Liver (tissue), 9 donors: ENCODE results near the gene SNRNP70. TPM values are rescaled to one million over a fixed set of nuclear protein-coding genes. Genes with fewer than 3 reads are reported as not detected.

Source experiments
- DNase-seq: peaks from one replicate; pipeline ENCODE4 v3.0.0-alpha.2; 2017; ENCODE audit warnings: low spot score
- H3K27ac ChIP-seq, 2 donors: one replicate each; pipeline ENCODE4 v1.7.0; 2013; ENCODE audit warnings: inconsistent platforms in 2 of 2, low read length in 2 of 2, control low read depth in 1 of 2, low read depth in 1 of 2, mild to moderate bottlenecking in 1 of 2
- H3K27me3 ChIP-seq, 4 donors: one replicate each; pipeline versions ENCODE4 v1.6.1 to v1.7.0; 2013; ENCODE audit warnings: low read length in 3 of 4, inconsistent platforms in 1 of 4, mild to moderate bottlenecking in 1 of 4, moderate library complexity in 1 of 4; ENCODE audit not compliant: control insufficient read depth in 4 of 4, insufficient read depth in 4 of 4
- H3K36me3 ChIP-seq, 4 donors: one replicate each; pipeline versions ENCODE4 v1.6.1 to v1.7.0; 2013; ENCODE audit warnings: low read length in 3 of 4, mild to moderate bottlenecking in 3 of 4, low read depth in 1 of 4, moderate library complexity in 1 of 4; ENCODE audit not compliant: control insufficient read depth in 4 of 4, insufficient read depth in 3 of 4
- H3K4me1 ChIP-seq, 4 donors: one replicate each; pipeline versions ENCODE4 v1.6.1 to v1.7.0; 2013; ENCODE audit warnings: low read length in 3 of 4, mild to moderate bottlenecking in 3 of 4, moderate library complexity in 1 of 4; ENCODE audit not compliant: control insufficient read depth in 4 of 4, insufficient read depth in 4 of 4
- H3K4me3 ChIP-seq, 3 donors: one replicate each; pipeline versions ENCODE4 v1.6.1 to v1.7.0; 2013; ENCODE audit warnings: low read length in 3 of 3, control low read depth in 1 of 3, low read depth in 1 of 3, mild to moderate bottlenecking in 1 of 3
- H3K9ac ChIP-seq, 2 donors: one replicate each; pipeline ENCODE4 v1.7.0; 2013; ENCODE audit warnings: low read length in 2 of 2, mild to moderate bottlenecking in 2 of 2, moderate library complexity in 2 of 2, control low read depth in 1 of 2, low read depth in 1 of 2
- H3K9me3 ChIP-seq, 4 donors: one replicate each; pipeline versions ENCODE4 v1.6.1 to v1.7.0; 2013; ENCODE audit warnings: low read length in 3 of 4; ENCODE audit not compliant: control insufficient read depth in 4 of 4
- ATF3 ChIP-seq: IDR thresholded peaks from 2 replicates; pipeline ENCODE4 v1.6.1; 2016; ENCODE audit warnings: antibody characterized with exemption
- CTCF ChIP-seq: fragments of 150-350 bp; IDR thresholded peaks from 2 replicates; pipeline ENCODE4 v1.5.1; 2017; ENCODE audit warnings: improper control_type of control experiment, low read depth, low read length; ENCODE audit not compliant: missing input control
- EGR1 ChIP-seq, 2 donors: IDR thresholded peaks; 2 replicates each; pipeline ENCODE4 v1.6.1; 2016 to 2018; ENCODE audit warnings: antibody characterized with exemption in 2 of 2, low read depth in 2 of 2
- FOXA1 ChIP-seq: IDR thresholded peaks from 2 replicates; pipeline ENCODE4 v1.6.1; 2016; ENCODE audit warnings: antibody characterized with exemption
- FOXA2 ChIP-seq: IDR thresholded peaks from 2 replicates; pipeline ENCODE4 v1.6.1; 2016; ENCODE audit warnings: antibody characterized with exemption
- GABPA ChIP-seq, 2 donors: IDR thresholded peaks in 1 of 2; conservative IDR thresholded peaks in 1 of 2; 2 replicates each; pipeline ENCODE4 v1.6.1; 2016; ENCODE audit warnings: antibody characterized with exemption in 2 of 2, mild to moderate bottlenecking in 1 of 2, moderate library complexity in 1 of 2
- HNF4A ChIP-seq, 2 donors: conservative IDR thresholded peaks; 2 replicates each; pipeline ENCODE4 v1.6.1; 2016; ENCODE audit warnings: antibody characterized with exemption in 2 of 2, mild to moderate bottlenecking in 2 of 2
- HNF4G ChIP-seq: IDR thresholded peaks from 2 replicates; pipeline ENCODE4 v1.6.1; 2016; ENCODE audit warnings: antibody characterized with exemption
- JUND ChIP-seq, 2 donors: IDR thresholded peaks; 2 replicates each; pipeline ENCODE4 v1.6.1; 2016; ENCODE audit warnings: antibody characterized with exemption in 2 of 2
- MAX ChIP-seq: IDR thresholded peaks from 2 replicates; pipeline ENCODE4 v1.6.1; 2016; ENCODE audit warnings: antibody characterized with exemption
- NR2F2 ChIP-seq: IDR thresholded peaks from 2 replicates; pipeline ENCODE4 v1.6.1; 2016; ENCODE audit warnings: antibody characterized with exemption
- REST ChIP-seq: IDR thresholded peaks from 2 replicates; pipeline ENCODE4 v1.6.1; 2016; ENCODE audit warnings: antibody characterized with exemption, mild to moderate bottlenecking
- RXRA ChIP-seq, 2 donors: IDR thresholded peaks; 2 replicates each; pipeline ENCODE4 v1.6.1; 2017 to 2018; ENCODE audit warnings: antibody characterized with exemption in 2 of 2, mild to moderate bottlenecking in 1 of 2
- TAF1 ChIP-seq: conservative IDR thresholded peaks from 2 replicates; pipeline ENCODE4 v1.6.1; 2016; ENCODE audit warnings: antibody characterized with exemption, mild to moderate bottlenecking
- YY1 ChIP-seq: IDR thresholded peaks from 2 replicates; pipeline ENCODE4 v1.6.1; 2016; ENCODE audit warnings: antibody characterized with exemption, mild to moderate bottlenecking
- ZBTB33 ChIP-seq: IDR thresholded peaks from 2 replicates; pipeline ENCODE4 v1.6.1; 2016; ENCODE audit warnings: antibody characterized with exemption
- WGBS: extraction: QIAGEN DNeasy Blood & Tissue Kit; methylation state at CpG from one replicate; pipeline ENCODE4 v1.1.7; 2013; 5-methylcytosine and 5-hydroxymethylcytosine counted together
- polyA plus RNA-seq, 2 donors: library from polyadenylated mRNA; stranded (reverse) in 1 of 2; unstranded in 1 of 2; fragments of 200-250 nt in 1 of 2; fragments of >200 nt in 1 of 2; fragmentation: Nextera tagmentation in 1 of 2; extraction: Ambion mirVana in 1 of 2; gene quantifications; one replicate each; pipeline versions ENCODE4 v1.2.1 to v1.2.3, GENCODE V29; 2013 to 2015
- total RNA-seq, 2 donors: library from RNA; depleted of rRNA; stranded (reverse); fragments of >200 nt; gene quantifications; one replicate each; pipeline ENCODE4 v1.2.3, GENCODE V29; 2014
- donor health status: healthy.
- donor health status: healthy.
- donor health status: healthy.
- donor health status: healthy.
- donor health status: healthy.

Gene SNRNP70
- total and polyA plus RNA-seq, 4 donors: 34.2 to 166 (median 94.8) TPM

- no peak for TF ChIP-seq CTCF
- no peak for TF ChIP-seq EGR1 (IDR thresholded peaks at IDR 0.05; ENCODE audit: low read depth in 2 of 2)
- TF ChIP-seq RXRA (IDR thresholded peaks at IDR 0.05): no peak
- TF ChIP-seq FOXA1: no peak
- TF ChIP-seq HNF4G: no peak
- no peak for TF ChIP-seq FOXA2
- no peak for TF ChIP-seq MAX
- TF ChIP-seq NR2F2: no peak
Measured at GRCh38 chr19:49080392-49080791, 4.9 kb upstream of the SNRNP70 start (continued).

GRCh38 chr19:49081273-49081672 lies 4.0 kb upstream of the SNRNP70 start:
- H3K27me3 ChIP-seq: no peaks in the 10 kb centered on the region
- peaks cover 4 to 10% (median 6%) of the 10 kb centered on the region in 4 donors for H3K4me1 ChIP-seq
- WGBS: 92% methylated on average over 1 of the region's 1 CpG
- H3K36me3 ChIP-seq: no peaks in the 10 kb centered on the region
- H3K4me3 ChIP-seq: no peak overlapping the region
- no peaks in the 10 kb centered on the region for H3K9me3 ChIP-seq
- H3K27ac ChIP-seq: no peak overlapping the region
- TF ChIP-seq ATF3 (no peak), TAF1 (no peak), RXRA (IDR thresholded peaks at IDR 0.05) (no peak), YY1 (no peak), JUND (IDR thresholded peaks at IDR 0.05) (no peak), REST (no peak), EGR1 (IDR thresholded peaks at IDR 0.05; ENCODE audit: low read depth in 2 of 2) (no peak), HNF4A (conservative IDR thresholded peaks at IDR 0.05) (no peak), ZBTB33 (no peak), GABPA (IDR thresholded peaks at IDR 0.05 in 1 of 2, conservative IDR thresholded peaks at IDR 0.05 in 1 of 2) (no peak)
- no peak for DNase-seq
- H3K9ac ChIP-seq: no peak overlapping the region
